CMK (cell line): Measurements from ENCODE around the gene SLC39A5.
A peak's percentile ranks its signal among the peaks of the same experiment; 100 is the strongest.
"Not testable (repeated sequence)": the region's sequence is repeated elsewhere in the genome, so short reads cannot be mapped to it uniquely, and the experiment has no call there.

ENCODE experiments used
- DNase-seq: peaks from one replicate; pipeline ENCODE4 v3.0.0-alpha.2; 2010; ENCODE audit warnings: low read depth

The SLC39A5 gene, protein sequence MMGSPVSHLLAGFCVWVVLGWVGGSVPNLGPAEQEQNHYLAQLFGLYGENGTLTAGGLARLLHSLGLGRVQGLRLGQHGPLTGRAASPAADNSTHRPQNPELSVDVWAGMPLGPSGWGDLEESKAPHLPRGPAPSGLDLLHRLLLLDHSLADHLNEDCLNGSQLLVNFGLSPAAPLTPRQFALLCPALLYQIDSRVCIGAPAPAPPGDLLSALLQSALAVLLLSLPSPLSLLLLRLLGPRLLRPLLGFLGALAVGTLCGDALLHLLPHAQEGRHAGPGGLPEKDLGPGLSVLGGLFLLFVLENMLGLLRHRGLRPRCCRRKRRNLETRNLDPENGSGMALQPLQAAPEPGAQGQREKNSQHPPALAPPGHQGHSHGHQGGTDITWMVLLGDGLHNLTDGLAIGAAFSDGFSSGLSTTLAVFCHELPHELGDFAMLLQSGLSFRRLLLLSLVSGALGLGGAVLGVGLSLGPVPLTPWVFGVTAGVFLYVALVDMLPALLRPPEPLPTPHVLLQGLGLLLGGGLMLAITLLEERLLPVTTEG

DNA sequence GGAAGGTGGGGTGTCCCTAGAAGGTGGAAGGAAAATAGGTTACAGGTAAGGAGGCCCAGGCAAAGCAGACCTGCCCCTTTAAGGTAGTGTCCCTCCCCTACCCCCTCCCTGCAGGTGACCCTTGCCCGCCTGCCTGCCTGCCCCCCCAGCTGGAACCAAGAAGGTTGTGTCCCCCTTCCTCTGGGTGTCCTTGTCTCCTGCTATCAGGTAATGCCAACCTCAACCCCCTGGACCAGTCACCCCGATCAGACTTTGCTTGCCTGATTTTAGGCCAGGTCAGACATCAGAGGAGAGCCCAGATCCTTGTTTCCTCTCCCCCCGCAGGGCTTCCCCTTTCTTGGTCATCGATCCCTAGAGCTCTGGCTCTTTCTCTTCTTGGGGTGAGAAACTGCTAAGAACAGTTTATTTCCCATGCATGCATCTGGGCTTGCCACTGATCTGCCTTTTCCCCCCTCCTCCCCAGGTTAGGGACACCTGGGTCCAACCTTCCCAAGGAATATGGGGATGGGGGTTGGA lies at the start of gene SLC39A5:
TSS of gene SLC39A5 (plus strand) at position 136 of the 516 bp plus-strand sequence. CDS start 1,224 bp downstream, outside the sequence.
- no peak for DNase-seq

DNA sequence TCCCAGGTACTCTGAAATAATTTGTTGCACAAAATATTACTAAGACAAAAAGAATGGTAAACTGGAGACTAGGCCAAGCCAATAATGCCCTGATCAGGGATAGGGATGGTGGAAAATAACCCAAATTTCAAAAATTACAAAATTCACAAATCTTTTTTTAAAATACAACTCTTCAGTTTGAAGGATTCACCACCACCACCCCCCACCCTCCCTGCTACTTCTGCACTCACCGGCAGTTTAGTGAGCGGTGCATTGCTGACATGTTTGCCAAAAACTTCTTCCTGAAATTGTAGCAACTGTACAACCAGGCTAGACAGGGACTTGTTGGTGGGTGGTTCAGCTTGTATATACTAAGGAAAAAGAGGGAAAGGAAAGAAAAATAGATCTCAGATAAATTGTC lies 42.9 kb upstream of the SLC39A5 start:
- DNase-seq = no peak

DNA sequence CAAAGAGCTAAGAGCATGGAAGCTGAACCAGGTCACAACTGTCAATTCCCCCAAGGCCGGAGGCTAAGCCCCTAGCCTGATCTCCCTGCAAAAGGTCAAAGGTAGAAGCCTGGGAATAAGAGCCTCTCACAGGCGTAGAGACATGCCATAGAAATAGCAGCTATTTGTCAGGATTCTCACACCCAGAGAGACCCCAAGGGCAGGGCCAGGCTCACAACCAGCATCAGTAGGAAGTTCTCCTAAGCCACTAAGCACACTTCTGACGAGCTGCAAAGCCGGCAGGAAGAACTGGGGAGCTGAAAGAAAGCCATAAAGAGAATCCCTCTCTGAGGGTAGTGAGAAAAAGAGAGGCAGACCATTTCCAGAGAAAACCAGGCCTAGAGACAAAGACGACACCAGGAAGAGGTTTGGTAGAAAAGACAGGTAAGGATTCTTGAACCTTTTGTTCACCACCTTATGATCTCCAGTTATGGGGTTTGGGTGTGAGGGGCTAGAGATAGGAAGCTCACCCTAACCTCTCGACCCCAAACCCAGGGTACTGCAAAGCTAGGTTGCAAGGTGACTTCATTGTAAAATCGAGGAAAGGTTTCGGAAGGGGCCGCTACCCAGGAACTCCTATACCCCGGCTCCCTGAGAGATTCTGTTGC lies 41.6 kb upstream of the SLC39A5 start:
- no peak for DNase-seq

DNA sequence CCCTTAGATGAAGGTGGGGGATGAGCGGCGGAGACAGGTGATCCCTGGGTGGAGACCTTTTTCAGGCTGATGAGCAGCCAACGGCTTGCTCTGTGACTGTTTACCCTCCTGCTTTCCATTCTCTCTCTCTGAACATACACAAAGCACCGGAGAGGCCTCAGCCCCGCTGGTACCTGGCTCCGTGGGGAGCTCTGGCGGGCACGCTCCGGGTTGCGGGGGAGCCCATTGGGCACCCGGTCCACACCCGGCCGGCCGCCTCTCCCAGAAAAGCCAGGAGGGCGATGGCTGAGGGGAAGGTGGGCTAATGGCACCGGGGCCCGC lies 41.1 kb upstream of the SLC39A5 start:
- no peak for DNase-seq

DNA sequence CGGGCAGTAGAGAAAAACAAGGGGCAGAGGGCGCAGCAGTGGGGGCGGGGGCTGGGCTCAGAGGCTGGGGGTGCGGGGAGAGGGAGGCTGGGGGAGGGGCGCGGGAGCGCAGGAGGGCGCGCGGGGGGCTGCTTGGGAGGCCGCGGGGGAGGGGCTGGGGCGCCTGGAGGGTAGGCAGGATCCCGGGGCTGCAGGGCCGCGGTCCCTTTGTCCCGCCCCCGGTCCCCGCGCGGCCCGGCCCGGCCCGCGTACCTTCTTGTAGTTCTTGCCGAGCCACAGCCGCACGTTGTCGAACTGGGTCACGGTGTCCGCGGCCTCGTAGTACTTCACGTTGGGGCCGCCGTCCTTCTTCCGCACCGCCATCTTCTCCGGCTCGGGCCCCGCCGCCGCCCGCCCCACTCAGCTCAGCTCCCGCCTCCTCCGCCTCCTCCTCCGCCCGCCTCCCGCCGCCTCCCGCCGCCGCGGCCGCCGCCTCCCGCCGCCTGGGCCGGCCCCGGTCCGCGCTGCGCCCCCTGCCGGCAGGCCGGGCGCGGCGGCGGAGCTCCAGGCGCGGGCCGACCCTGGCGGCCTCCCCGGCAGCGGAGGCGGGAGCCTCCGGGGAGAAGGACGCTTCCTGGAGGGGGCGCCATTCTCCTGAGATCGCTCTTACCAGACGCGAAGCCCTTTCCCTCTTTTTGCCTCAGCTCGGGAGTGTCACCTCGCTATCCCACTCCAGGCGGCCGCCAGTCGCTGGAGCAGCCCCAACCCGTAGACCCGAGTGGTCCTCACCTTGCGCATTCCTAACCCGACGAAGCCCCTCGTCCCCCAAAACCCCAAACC lies 40.5 kb upstream of the SLC39A5 start, which contains the start of gene SMARCC2:
TSS of gene SMARCC2 (minus strand) at position 385 of the 819 bp plus-strand sequence. CDS start at position 363, 22 bp downstream.
- peak; percentile 76 for DNase-seq

DNA sequence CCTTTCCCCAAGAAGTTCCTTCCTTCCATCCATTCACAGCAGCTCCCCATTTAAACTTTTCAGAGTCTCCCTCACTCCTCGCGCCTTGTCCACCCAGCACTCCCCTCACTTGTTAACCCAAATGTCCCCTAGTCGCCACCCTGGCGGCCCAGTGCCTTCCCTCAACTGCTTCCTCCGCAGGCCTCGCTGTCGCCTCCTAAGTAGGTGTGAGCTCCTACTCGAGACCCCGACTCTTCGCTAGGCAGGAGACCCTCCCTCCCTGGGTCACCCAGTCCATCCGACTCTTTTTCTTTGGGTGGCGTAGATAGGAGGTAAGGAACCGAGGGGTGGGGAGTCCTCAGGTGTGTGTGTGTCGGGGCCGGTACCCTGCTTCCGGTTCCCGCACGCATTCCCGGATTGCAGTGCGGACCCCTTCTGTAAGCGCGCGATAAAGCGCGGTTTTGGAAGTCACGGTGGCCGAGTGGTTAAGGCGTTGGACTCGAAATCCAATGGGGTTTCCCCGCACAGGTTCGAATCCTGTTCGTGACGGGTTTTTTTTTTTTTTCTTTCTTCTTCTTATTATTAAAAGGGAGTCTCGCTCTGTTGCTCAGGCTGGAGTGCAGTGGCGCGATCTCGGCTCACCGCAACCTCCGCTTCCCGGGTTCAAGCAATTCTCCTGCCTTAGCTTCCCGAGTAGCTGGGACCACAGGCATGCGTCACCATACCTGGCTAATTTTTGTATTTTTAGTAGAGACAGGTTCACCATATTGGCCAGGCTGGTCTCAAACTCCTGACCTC lies 39.7 kb upstream of the SLC39A5 start:
- peak; percentile 64 for DNase-seq

DNA sequence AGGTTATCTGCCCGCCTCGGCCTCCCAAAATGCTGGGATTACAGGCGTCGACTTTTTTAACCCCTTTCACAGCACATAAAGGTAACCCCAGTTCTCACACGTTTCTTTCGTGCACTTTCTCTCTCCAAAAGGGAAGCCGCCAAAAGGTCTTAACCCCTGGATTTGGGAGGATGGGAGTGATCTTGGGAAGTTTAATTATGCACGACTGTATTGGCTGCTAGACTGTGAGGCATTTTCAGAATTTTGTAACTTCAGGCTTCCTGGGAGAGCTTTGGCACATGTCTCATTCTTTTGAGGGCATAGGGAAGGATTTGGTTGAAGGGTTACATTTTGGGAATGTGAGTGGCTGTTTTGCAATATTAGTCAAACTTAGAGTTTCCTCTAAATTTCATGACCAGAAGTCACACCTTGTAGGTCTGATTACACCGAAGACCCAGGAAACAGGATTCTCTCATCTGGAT lies 39.1 kb upstream of the SLC39A5 start:
- DNase-seq = no peak

DNA sequence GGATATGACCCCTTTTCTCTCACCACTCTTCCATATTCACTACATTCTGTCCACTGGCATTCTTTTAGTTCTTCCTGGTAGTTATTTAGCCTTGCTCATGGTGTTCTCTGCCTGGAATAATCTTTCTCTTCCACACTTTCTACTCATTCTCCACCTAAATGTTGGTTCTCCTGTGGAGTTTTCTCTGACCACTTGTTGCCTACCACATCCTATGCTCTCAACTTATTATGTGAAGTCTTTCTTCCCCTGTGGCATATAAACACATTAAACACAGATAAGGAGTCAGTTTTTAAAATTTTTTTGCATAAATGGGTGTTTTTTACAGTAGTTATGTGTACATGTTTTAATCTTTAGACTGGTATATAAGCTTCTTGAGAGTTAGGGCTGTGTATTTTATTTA lies 37.3 kb upstream of the SLC39A5 start:
- DNase-seq = no peak

DNA sequence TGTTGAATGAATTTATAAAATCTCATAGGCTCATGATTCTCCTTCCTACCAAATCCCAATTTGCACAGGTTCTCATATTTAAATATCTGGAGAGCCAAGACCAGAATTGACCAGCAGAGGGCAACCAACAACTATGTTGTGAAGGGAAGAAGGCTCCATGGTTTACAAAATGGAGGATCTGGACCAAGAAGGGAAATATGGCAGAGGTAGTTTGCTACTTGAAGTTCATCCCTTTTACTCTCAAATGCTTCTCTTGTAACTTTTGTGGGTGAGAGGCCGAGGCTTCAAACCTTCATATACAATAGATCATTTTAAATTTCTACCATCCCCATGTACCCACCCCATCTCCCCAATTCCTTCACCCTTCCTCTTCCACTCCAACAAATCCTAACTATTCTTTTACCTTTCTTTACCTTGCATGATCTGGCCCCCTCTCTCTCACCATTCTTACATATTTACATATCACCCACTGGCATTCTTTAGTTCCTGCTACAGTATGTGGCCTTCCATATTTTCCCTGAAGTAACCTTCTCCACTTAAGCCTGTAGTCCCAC lies 36.7 kb upstream of the SLC39A5 start:
- no peak for DNase-seq

DNA sequence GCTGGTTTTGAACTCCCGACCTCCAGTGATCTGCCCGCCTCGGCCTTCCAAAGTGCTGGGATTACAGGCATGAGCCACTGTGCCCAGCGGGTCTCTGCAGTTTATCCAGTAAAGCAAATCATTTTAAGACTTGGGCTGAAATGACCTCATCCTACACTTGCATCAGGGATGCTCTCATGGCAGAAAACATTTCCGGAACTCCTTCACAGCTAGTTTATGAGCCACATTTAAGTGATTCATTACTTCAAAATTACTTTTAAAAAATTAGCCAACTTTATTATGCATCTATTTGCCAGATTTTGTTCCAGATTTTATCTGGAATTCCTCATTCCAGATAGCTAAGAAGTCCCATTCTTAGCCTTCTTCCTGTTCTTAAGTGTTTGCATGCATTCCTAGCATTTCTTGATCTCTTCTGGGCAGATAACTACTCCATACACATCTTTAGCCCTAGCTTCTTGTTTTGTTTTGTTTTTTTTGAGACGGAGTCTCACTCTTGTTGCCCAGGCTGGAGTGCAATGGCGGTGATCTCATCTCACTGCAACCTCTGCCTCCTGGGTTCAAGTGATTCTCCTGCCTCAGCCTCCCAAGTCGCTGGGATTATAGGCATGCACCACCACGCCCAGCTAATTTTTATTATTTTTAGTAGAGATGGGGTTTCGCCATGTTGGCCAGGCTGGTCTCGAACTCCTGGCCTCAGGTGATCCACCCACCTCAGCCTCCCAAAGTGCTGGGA lies 32.9 kb upstream of the SLC39A5 start:
- DNase-seq = not testable (repeated sequence)

DNA sequence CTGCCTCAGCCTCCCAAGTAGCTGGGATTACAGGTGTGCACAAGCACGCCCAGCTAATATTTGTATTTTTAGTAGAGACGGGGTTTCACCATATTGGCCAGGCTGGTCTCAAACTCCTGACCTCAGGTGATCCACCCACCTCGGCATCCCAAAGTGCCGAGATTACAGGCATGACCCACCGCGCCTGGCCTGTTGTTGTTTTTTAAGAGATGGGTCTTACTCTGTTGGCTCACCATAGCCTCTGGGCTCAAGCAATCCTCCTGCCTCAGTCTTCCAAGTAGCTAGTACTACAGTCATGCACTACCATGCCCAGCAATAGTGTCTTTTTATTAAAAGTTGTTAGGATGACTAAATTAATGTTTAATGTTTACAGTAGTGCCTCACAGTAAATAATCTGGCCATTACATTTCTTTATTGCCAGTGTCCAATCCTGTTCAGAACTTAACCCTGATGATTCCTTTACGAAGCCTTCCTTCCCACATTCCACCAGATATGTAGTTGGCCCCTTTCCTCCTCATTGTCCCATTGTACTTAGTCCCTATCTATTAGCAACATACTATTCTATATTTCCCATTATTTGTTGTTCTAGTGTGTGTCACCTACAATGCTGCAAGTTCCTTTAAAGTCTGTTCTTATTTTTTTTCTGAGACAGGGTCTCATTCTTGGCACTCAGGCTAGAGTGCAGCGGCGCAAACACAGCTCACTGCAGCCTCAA lies 31.8 kb upstream of the SLC39A5 start:
- DNase-seq = no peak

DNA sequence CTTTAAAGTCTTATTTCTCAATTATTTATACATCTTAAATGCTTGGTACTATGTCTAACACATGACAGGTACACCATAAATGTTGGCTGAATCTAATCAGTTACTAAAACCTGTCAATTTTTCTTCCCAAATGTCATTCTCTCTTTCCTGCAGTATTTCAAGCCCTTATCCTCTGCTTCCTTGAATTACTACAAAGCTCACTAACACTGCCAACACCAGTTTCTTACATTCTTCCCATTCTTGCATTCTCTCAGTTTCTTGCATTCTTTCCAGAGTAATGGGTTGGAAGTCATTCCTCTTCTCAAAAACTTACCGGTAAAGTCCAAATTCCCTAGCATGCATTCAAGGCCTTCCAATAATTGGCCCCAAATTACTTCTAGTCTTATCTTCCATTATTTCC lies 31.0 kb upstream of the SLC39A5 start:
- no peak for DNase-seq

DNA sequence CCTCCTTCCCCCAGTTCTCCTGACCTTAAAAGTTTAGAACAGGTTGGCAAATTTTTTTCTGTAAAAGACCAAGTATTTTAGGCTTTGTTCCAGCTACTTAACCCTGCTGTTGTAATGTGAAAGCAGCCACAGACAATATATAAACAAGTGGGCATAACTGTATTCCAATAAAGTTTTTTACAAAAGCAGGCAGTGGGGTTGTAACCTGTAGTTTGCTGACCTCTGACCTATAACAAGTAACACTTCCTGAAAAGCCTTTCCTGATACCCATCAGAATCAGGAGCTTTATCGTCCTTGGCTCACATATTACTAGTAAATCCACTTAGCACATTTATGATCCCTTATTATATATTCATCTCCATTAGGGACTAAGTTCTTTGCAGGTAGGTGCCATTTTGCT lies 27.5 kb upstream of the SLC39A5 start:
- DNase-seq = no peak

DNA sequence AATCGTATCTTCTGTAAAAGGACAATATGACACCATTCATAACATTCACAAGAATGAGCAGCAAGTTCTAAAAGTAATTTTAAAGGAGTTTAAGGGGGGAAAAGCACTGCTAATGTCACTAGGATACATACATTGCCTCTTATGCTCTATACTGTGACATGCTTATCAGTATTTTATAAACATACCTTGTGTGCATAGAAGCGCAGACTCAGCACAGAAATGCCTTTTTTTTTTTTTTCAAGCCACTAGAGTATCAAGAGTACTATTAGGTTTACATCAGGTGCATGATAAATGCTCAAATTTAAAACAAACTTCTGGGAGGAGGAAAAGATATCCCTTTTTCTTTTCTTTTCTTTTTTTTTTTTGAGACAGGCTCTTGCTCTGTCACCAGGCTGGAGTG lies 27.0 kb upstream of the SLC39A5 start:
- no peak for DNase-seq

DNA sequence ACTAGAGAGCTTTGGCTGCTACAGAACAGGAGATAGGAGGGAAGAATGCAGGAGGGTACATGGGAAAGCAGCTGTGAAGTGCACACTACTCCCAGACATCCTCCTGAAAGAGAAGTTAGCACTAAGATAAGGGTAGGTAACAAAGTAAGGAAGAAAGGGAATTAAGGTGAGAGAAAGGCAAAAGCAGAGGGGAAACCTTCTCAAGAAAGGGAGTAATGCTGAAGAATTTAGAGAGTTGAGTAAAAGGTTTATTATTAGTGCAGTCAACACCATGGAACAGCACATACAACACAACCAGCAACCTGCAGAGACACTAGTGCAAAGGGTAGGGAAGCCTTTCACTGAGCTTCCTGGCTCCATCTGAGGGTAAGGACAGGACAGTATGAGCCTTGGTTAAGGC lies 25.6 kb upstream of the SLC39A5 start:
- DNase-seq = no peak

DNA sequence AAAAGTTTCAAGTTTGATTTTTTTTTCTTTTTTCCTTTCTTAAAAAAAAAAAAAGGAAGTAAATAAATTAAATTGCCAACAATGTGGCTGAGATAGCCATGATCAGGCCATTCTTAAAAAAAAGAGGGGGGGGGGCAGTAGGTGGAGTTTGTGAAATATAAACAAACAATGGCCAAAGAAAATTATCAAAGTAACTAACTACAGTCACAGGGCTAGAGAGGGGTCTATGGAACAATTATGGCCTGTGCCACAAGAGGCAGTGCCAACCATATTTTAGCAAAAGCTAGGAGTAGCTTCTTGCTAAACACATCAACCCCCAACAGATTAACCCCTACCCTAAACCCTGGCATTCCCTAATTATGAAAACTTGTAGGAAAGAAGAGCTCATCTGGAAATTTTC lies 24.4 kb upstream of the SLC39A5 start:
- no peak for DNase-seq

DNA sequence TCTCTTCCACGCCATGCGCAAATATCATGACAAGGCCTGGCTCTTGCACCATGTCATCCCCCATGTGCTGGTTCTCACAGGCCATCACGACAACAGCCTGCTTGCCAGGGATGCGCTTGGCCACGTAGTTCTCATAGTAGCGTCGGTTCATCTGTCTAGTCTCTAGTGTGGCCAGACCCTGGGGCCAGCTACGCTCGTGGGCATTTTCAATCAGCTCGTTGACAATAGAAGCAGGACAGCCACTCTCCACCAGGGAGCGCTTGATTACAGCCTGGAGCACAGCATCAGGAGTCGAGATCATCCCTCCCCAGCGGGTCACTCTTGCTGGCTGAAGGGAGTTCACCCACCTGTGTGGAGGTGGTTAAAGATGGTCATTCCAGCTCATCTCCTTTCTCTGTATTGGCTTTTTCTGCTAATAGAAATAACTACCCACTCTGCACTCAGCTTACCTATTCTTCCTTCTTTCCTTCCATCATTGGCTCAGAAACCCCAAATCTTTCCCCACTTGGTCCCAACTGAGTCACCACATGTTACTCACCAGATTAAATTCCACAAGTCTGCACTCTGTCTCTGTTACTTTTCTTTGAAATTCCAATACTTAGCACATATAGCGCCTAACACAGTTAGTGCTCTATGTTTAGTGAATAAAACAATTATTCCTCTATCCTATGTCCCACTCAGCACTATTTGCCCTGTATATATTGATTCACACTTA lies 23.2 kb upstream of the SLC39A5 start:
- no peak for DNase-seq

DNA sequence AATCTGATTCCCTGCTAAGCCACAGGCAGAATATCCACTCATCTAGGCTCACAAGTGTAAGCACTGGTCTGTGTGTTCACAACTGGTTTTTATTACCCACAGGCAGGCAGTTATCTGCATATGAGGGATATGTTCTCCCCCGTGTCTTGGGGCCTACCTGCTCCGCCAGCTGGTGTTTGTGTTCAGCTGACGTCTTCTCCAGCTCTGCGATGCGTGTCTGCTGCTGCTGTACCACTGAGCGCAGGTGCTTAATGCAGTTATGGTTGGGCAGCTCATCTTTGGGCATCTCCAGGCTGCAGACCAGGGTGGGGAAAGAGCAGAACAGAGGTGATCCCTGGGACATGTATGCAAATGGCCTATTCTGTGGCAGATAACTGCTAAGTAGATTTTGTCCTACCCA lies 21.8 kb upstream of the SLC39A5 start:
- no peak for DNase-seq

DNA sequence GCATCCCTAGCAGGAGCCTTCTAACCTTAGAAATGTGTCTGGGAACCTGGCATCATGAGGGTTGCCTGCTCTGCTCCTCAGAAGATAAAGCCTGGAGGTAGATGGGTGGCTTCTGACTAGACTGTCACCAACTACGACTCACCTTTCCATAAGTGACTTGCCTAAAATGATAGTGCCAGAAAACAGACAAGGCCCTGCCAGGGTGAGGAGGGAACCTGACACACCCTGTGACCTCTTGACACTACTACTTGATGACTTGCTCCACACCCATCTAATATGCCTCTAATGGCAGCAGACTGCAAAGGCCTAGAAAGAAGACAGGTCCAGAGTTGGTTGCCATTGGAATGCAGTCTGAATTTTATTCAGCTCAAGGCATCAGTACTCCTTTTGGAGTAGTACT lies 17.5 kb upstream of the SLC39A5 start:
- no peak for DNase-seq
